CD4-positive, CD25-positive, alpha-beta regulatory T cell (primary cell): ENCODE results near the gene RBBP5. TPM values are rescaled to one million over a fixed set of nuclear protein-coding genes. Genes with fewer than 3 reads are reported as not detected.

Experiments
- ATAC-seq, 2 donors: fragments of 150-1000 bp; cut with Tn5 transposase; one replicate each; pipeline ENCODE4 v1.10.0; 2021; ENCODE audit warnings: low read depth in 2 of 2, moderate number of reproducible peaks in 2 of 2, moderate library complexity in 1 of 2
- DNase-seq, 3 donors: peaks; one replicate each; pipeline versions ENCODE4 v3.0.0 to v3.0.0-alpha.2; 2012 to 2022; ENCODE audit warnings: mixed read lengths in 1 of 3
- H3K27ac ChIP-seq: one replicate; pipeline ENCODE4 v1.7.0; 2013; ENCODE audit warnings: mild to moderate bottlenecking, low read length; ENCODE audit not compliant: insufficient read depth, poor library complexity, severe bottlenecking
- H3K27me3 ChIP-seq: one replicate; pipeline ENCODE4 v1.7.0; 2013; ENCODE audit warnings: low read length; ENCODE audit not compliant: control insufficient read depth, insufficient read depth
- H3K36me3 ChIP-seq: one replicate; pipeline ENCODE4 v1.7.0; 2013; ENCODE audit warnings: mild to moderate bottlenecking, low read length, moderate library complexity; ENCODE audit not compliant: control insufficient read depth, insufficient read depth
- H3K4me1 ChIP-seq: 2 replicates; pipeline ENCODE4 v1.7.0; 2013; ENCODE audit warnings: mild to moderate bottlenecking, low read length; ENCODE audit not compliant: insufficient read depth, control insufficient read depth, poor library complexity, severe bottlenecking
- H3K4me3 ChIP-seq: one replicate; pipeline ENCODE4 v1.7.0; 2013; ENCODE audit warnings: low read depth, mild to moderate bottlenecking, low read length, moderate library complexity
- H3K9me3 ChIP-seq, 2 experiments: 1 replicate in 1 of 2; 2 replicates in 1 of 2; pipeline ENCODE4 v1.7.0; 2013; ENCODE audit warnings: low read length in 2 of 2, mild to moderate bottlenecking in 1 of 2, moderate library complexity in 1 of 2; ENCODE audit not compliant: control insufficient read depth in 2 of 2
- H3K27ac Mint-ChIP-seq, 3 donors: one replicate each; pipeline ENCODE4 v1.8.0; 2020 to 2022; ENCODE audit warnings: mild to moderate bottlenecking in 3 of 3, mixed read lengths in 3 of 3, moderate library complexity in 2 of 3
- H3K27me3 Mint-ChIP-seq: one replicate; pipeline ENCODE4 v1.8.0; 2022; ENCODE audit warnings: mild to moderate bottlenecking, mixed read lengths
- H3K36me3 Mint-ChIP-seq: one replicate; pipeline ENCODE4 v1.8.0; 2020; ENCODE audit warnings: mixed read lengths
- H3K4me1 Mint-ChIP-seq, 4 donors: one replicate each; pipeline ENCODE4 v1.8.0; 2020 to 2022; ENCODE audit warnings: mixed read lengths in 4 of 4, mild to moderate bottlenecking in 1 of 4
- H3K4me3 Mint-ChIP-seq, 4 donors: one replicate each; pipeline ENCODE4 v1.8.0; 2020 to 2022; ENCODE audit warnings: mild to moderate bottlenecking in 4 of 4, mixed read lengths in 4 of 4, moderate library complexity in 3 of 4
- H3K9me3 Mint-ChIP-seq, 7 donors: one replicate each; pipeline ENCODE4 v1.8.0; 2020 to 2022; ENCODE audit warnings: mixed read lengths in 7 of 7, mild to moderate bottlenecking in 3 of 7, moderate library complexity in 2 of 7
- polyA plus RNA-seq, 4 donors: library from polyadenylated mRNA; unstranded; fragments of 300-500 nt; fragmentation: Illumina TruSeq; gene quantifications; one replicate each; pipeline ENCODE4 v1.2.3, GENCODE V29; 2021
- total RNA-seq: library from RNA; stranded (reverse); gene quantifications from one replicate; pipeline ENCODE4 v1.2.3, GENCODE V29; 2022

RBBP5 gene
- total and polyA plus RNA-seq, 5 donors from 2014 or later = 18.5 to 26.5 (median 21.2) TPM

DNA sequence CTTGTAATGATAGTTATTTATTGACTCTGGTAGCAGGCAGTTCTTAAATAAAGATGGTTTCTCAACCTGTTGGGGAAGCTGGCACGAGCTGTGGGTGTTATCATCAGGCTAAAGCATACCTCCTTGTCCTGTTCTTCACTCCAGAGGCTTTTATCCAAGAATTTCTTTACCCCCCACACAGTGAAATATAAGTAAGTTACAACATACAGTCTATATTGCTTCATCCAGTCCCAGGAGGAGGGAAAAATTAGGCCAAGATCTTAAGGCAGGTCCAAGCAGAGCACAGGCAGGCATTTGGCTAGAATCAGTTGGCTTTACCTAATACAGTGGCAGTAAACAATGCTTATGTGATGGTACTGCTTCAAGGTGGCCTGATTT lies 43.9 kb downstream of the RBBP5 start:
- H3K4me3 Mint-ChIP-seq = peak overlapping the region in 1 of 4 donors; percentile 11
- H3K4me1 Mint-ChIP-seq = peaks cover 0 to 2% (median 0%) of the 10 kb centered on the region in 4 donors
- H3K27ac Mint-ChIP-seq = no peak overlapping the region
- no peaks in the 10 kb centered on the region for H3K36me3 ChIP-seq
- H3K36me3 Mint-ChIP-seq = no peaks in the 10 kb centered on the region
- no peaks in the 10 kb centered on the region for H3K27me3 Mint-ChIP-seq
- H3K27ac ChIP-seq = no peak overlapping the region
- no peaks in the 10 kb centered on the region for H3K27me3 ChIP-seq
- DNase-seq = no peak
- H3K9me3 Mint-ChIP-seq = no peaks in the 10 kb centered on the region
- no peaks in the 10 kb centered on the region for H3K9me3 ChIP-seq
- no peaks in the 10 kb centered on the region for H3K4me1 ChIP-seq
- no peak for ATAC-seq
- no peak overlapping the region for H3K4me3 ChIP-seq

- no peaks in the 10 kb centered on the region for H3K9me3 ChIP-seq
- DNase-seq (no peak), ATAC-seq (no peak)
- no peaks in the 10 kb centered on the region for H3K27me3 ChIP-seq
- no peaks in the 10 kb centered on the region for H3K36me3 ChIP-seq
- Mint-ChIP-seq H3K9me3 (no peaks in the 10 kb centered on the region), H3K36me3 (no peaks in the 10 kb centered on the region), H3K27me3 (no peaks in the 10 kb centered on the region), H3K4me3 (no peak overlapping the region), H3K4me1 (peaks cover 0 to 2% (median 0%) of the 10 kb centered on the region in 4 donors), H3K27ac (no peak overlapping the region)
- H3K27ac ChIP-seq = no peak overlapping the region
- H3K4me1 ChIP-seq = no peaks in the 10 kb centered on the region
- H3K4me3 ChIP-seq = no peak overlapping the region
Observed at GRCh38 chr1:205077158-205077933, 44.4 kb downstream of the RBBP5 start.

DNA sequence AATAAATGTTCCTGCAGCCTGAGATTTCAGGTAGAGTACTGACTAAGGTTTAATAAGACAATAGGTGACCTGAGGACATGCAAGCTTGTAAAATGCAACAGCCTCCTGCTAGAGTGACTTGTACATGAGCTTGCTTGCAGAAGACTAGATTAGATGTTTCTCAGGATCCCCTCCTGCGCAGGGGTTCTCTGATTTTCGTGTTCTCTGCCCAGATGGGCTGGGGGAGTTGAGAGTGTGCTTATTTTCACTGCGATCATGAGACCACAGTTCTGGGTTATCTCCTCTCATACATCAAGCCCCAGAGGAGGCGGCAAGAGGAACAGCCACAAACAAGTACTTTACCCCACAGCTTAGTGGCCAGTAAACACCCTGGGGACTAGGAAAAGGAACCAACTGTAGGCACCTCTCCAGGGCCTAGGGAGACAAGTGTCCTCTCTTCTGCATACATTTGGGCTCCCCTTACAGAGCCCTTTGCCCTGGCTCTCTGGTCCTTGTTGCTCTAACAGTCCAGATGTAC lies 45.5 kb downstream of the RBBP5 start:
- no peaks in the 10 kb centered on the region for H3K9me3 Mint-ChIP-seq
- H3K27me3 Mint-ChIP-seq = no peaks in the 10 kb centered on the region
- Histone ChIP-seq H3K4me1 (no peaks in the 10 kb centered on the region), H3K27me3 (no peaks in the 10 kb centered on the region), H3K4me3 (no peak overlapping the region), H3K36me3 (no peaks in the 10 kb centered on the region), H3K9me3 (no peaks in the 10 kb centered on the region), H3K27ac (no peak overlapping the region)
- H3K36me3 Mint-ChIP-seq = no peaks in the 10 kb centered on the region
- peak overlapping the region in 1 of 4 donors; percentile 8 for H3K4me3 Mint-ChIP-seq
- DNase-seq = no peak
- no peak overlapping the region for H3K27ac Mint-ChIP-seq
- H3K4me1 Mint-ChIP-seq = peaks cover 0 to 2% (median 0%) of the 10 kb centered on the region in 4 donors
- no peak for ATAC-seq

DNA sequence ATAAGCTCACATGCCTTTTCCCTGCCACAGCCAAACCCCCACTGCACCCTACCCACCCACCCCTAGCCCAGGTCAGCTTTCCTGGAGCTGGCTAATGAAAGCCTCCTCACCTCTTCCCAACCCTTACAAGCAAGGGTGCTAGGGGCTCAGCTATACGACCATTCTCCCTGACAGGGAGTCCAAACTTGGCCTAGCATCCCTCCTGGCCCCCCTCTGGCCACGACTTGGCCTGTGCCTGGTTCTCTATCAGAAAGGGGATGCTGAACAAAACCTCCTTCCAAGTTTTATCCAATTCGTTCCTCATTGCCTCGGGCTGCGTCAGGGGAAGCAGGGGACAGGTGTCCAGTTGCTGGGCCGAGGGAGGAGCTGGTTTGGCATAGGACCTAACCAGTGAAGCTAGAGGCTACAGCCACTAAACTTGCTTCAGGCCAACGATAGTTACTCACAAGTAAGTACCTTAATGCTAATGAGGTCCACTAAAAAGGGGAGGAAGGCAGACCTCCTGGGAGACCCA lies 46.1 kb downstream of the RBBP5 start:
- no peaks in the 10 kb centered on the region for H3K27me3 ChIP-seq
- no peak overlapping the region for H3K4me3 ChIP-seq
- H3K36me3 ChIP-seq = no peaks in the 10 kb centered on the region
- no peak for ATAC-seq
- no peaks in the 10 kb centered on the region for H3K9me3 Mint-ChIP-seq
- H3K27ac ChIP-seq = no peak overlapping the region
- H3K4me1 Mint-ChIP-seq = peaks cover 0 to 2% (median 0%) of the 10 kb centered on the region in 4 donors
- H3K9me3 ChIP-seq = no peaks in the 10 kb centered on the region
- H3K27ac Mint-ChIP-seq = no peak overlapping the region
- no peaks in the 10 kb centered on the region for H3K4me1 ChIP-seq
- H3K27me3 Mint-ChIP-seq = no peaks in the 10 kb centered on the region
- DNase-seq = no peak
- H3K36me3 Mint-ChIP-seq = no peaks in the 10 kb centered on the region
- no peak overlapping the region for H3K4me3 Mint-ChIP-seq

DNA sequence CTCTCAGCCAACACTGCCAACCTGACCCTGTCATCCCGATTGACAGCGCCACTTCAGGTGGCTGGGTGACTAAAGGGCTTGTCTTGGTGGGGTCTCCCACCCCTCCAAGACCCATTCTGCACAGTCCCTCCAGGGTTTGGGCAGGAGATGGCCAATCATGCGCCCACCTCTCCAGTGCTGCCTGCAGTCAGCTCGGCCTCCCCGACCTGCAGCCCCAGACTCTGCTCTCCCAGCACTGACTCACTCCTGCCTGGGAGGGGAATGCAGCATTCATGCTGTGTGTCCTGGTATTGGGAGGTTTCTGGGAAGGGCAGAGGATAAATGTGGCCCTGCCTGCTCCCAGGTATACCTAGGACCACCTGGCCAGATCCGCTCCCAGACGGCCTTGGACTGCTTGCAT lies 47.3 kb downstream of the RBBP5 start:
- Mint-ChIP-seq H3K4me3 (no peak overlapping the region), H3K4me1 (peaks cover 0 to 2% (median 0%) of the 10 kb centered on the region in 4 donors), H3K27me3 (no peaks in the 10 kb centered on the region), H3K9me3 (no peaks in the 10 kb centered on the region), H3K36me3 (no peaks in the 10 kb centered on the region), H3K27ac (no peak overlapping the region)
- H3K27me3 ChIP-seq = no peaks in the 10 kb centered on the region
- no peak for DNase-seq
- no peak overlapping the region for H3K4me3 ChIP-seq
- no peaks in the 10 kb centered on the region for H3K4me1 ChIP-seq
- no peak for ATAC-seq
- H3K36me3 ChIP-seq = no peaks in the 10 kb centered on the region
- H3K9me3 ChIP-seq = no peaks in the 10 kb centered on the region
- H3K27ac ChIP-seq = no peak overlapping the region

DNA sequence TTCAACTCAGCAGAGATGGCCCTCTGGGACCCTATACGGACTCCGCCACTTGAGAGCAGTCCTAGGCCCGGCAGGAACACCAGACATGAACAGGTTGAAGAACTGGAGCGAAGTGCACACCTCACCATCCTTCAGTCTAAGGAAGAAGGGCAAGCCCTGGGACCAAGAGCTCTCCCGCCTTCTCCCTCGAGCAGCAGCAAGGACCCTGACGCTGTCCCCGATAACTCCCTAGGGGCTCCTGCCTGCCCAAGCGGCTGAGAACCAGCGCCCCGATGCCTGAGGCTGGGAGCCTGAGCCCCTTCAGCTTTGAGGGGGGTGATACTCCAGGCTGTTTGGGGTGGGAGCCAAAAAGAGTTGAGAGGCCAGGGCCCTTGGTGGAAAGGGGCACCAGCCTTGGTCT lies 47.7 kb downstream of the RBBP5 start:
- Mint-ChIP-seq H3K4me3 (no peak overlapping the region), H3K4me1 (peaks cover 0 to 2% (median 0%) of the 10 kb centered on the region in 4 donors), H3K27ac (no peak overlapping the region), H3K36me3 (no peaks in the 10 kb centered on the region), H3K27me3 (no peaks in the 10 kb centered on the region), H3K9me3 (no peaks in the 10 kb centered on the region)
- Histone ChIP-seq H3K36me3 (no peaks in the 10 kb centered on the region), H3K4me1 (no peaks in the 10 kb centered on the region), H3K9me3 (no peaks in the 10 kb centered on the region), H3K27me3 (no peaks in the 10 kb centered on the region), H3K27ac (no peak overlapping the region), H3K4me3 (no peak overlapping the region)
- ATAC-seq = no peak
- DNase-seq = no peak

GRCh38 chr1:205073511-205073910 lies 48.3 kb downstream of the RBBP5 start:
- no peaks in the 10 kb centered on the region for H3K9me3 Mint-ChIP-seq
- Histone ChIP-seq H3K9me3 (no peaks in the 10 kb centered on the region), H3K27me3 (no peaks in the 10 kb centered on the region), H3K4me1 (no peaks in the 10 kb centered on the region), H3K36me3 (no peaks in the 10 kb centered on the region), H3K4me3 (no peak overlapping the region), H3K27ac (no peak overlapping the region)
- no peaks in the 10 kb centered on the region for H3K27me3 Mint-ChIP-seq
- no peaks in the 10 kb centered on the region for H3K36me3 Mint-ChIP-seq
- H3K4me3 Mint-ChIP-seq = no peak overlapping the region
- no peak for DNase-seq
- ATAC-seq = no peak
- peaks cover 0 to 2% (median 0%) of the 10 kb centered on the region in 4 donors for H3K4me1 Mint-ChIP-seq
- H3K27ac Mint-ChIP-seq = no peak overlapping the region

DNA sequence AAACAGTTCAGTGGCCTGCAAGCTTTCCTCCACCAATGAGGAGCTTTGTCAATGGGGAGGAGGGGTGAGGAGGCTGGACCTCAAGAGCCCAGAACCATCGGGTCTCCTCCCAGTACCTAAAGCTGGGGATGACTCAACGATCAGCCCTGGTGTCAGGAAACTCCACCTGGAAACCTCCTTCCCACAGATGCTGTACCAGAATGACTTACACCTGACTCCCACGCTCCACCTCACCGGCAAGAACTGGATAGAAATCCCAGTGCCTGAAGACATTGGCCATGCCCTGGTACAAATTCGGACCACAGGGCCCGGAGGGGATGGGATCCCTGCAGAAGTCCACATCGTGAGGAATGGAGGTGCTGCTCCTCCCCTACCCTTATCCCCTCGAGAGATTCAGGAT lies 48.9 kb downstream of the RBBP5 start:
- no peak overlapping the region for H3K27ac ChIP-seq
- no peaks in the 10 kb centered on the region for H3K9me3 Mint-ChIP-seq
- no peak overlapping the region for H3K27ac Mint-ChIP-seq
- DNase-seq (no peak), ATAC-seq (no peak)
- no peaks in the 10 kb centered on the region for H3K27me3 ChIP-seq
- peaks cover 0 to 2% (median 0%) of the 10 kb centered on the region in 4 donors for H3K4me1 Mint-ChIP-seq
- no peaks in the 10 kb centered on the region for H3K9me3 ChIP-seq
- H3K4me3 ChIP-seq = no peak overlapping the region
- H3K27me3 Mint-ChIP-seq = no peaks in the 10 kb centered on the region
- no peaks in the 10 kb centered on the region for H3K36me3 Mint-ChIP-seq
- no peaks in the 10 kb centered on the region for H3K36me3 ChIP-seq
- no peak overlapping the region for H3K4me3 Mint-ChIP-seq
- H3K4me1 ChIP-seq = no peaks in the 10 kb centered on the region
